ENCODE data around the gene GNG7. TPM values are rescaled to one million over a fixed set of nuclear protein-coding genes. Genes with fewer than 3 reads are reported as not detected.

Gene GNG7
- total and polyA plus RNA-seq, 10 of the 15 experiments (the other 5 are each of a cell fraction or from before 2014, with no cell fraction given), result 1.9 to 13.6 (median 6.5) TPM

GRCh38 chr19:2648528-2648937 lies 54.0 kb downstream of the GNG7 start (continued):
- TF ChIP-seq RFX5 (IDR thresholded peaks at IDR 0.05; ENCODE audit: low read depth, low read length) (no peak), ZNF217 (IDR thresholded peaks at IDR 0.05) (no peak), RELA (IDR thresholded peaks at IDR 0.05; ENCODE audit: borderline replicate concordance, partially characterized antibody) (no peak), ZBTB33 (IDR thresholded peaks at IDR 0.05) (no peak), SKIL (IDR thresholded peaks at IDR 0.05; ENCODE audit: low read depth, poor library complexity, severe bottlenecking) (peak; percentile 63), TAF1 (IDR thresholded peaks at IDR 0.05; ENCODE audit: borderline replicate concordance, low read depth, low read length) (no peak), BMI1 (IDR thresholded peaks at IDR 0.05; ENCODE audit: borderline replicate concordance) (no peak), GATAD2B (conservative IDR thresholded peaks at IDR 0.05; ENCODE audit: low read depth) (no peak), SREBF2 (IDR thresholded peaks at IDR 0.05; ENCODE audit: low read length) (no peak), MYB (IDR thresholded peaks at IDR 0.05; ENCODE audit: borderline replicate concordance, low read depth, low read length) (no peak), SMC3 (IDR thresholded peaks at IDR 0.05; ENCODE audit: borderline replicate concordance, low read length) (peak; percentile 96), RUNX3 (IDR thresholded peaks at IDR 0.05; ENCODE audit: low read length) (peak; percentile 18; the same call in 1 of the 2 replicates), MTA2 (IDR thresholded peaks at IDR 0.05; ENCODE audit: low read depth) (no peak), TCF3 (IDR thresholded peaks at IDR 0.05; ENCODE audit: borderline replicate concordance, insufficient read depth, low read depth, low read length) (peak; percentile 81; the same call in 1 of the 2 replicates), TBL1XR1 (IDR thresholded peaks at IDR 0.05; ENCODE audit: low read depth, low read length) (no peak), YY1 (IDR thresholded peaks at IDR 0.05; ENCODE audit: low read depth, low read length) (peak; percentile 35; the same call in 1 of the 2 replicates), CBX5 (IDR thresholded peaks at IDR 0.05; ENCODE audit: low read depth) (0 out of 2 replicates have a peak, but pooled peaks have one; percentile 74), MAX (IDR thresholded peaks at IDR 0.05; ENCODE audit: low read depth, low read length) (no peak), IRF4 (IDR thresholded peaks at IDR 0.05; ENCODE audit: low read depth, low read length) (no peak), NKRF (conservative IDR thresholded peaks at IDR 0.05) (no peak), FOXM1 (IDR thresholded peaks at IDR 0.05; ENCODE audit: low read depth, low read length) (no peak), STAT1 (conservative IDR thresholded peaks at IDR 0.05) (0 out of 2 replicates have a peak, but pooled peaks have one; percentile 65), SREBF1 (IDR thresholded peaks at IDR 0.05; ENCODE audit: low read length) (no peak), BCL3 (IDR thresholded peaks at IDR 0.05; ENCODE audit: borderline replicate concordance, insufficient read depth, low read depth, low read length, poor library complexity, severe bottlenecking) (no peak), CHD2 (IDR thresholded peaks at IDR 0.05; ENCODE audit: borderline replicate concordance, low read depth, low read length) (no peak)

Data from GM12878 (cell line).